GM13977 (cell line): Measurements from ENCODE around the gene NUP54.
A peak's percentile ranks its signal among the peaks of the same experiment; 100 is the strongest.

Experiments used
- DNase-seq: peaks from one replicate; pipeline ENCODE4 v3.0.0; 2012; ENCODE audit warnings: low spot score
- CTCF ChIP-seq: IDR thresholded peaks from 2 replicates; pipeline ENCODE4 v1.5.1; 2012; ENCODE audit warnings: mild to moderate bottlenecking, control low read depth; ENCODE audit not compliant: insufficient read depth; ENCODE audit errors: extremely low read depth, missing control alignments
- in situ Hi-C: fragments of 300-500 bp; cut with MboI; formaldehyde crosslinking; loops from one replicate; pipeline ENCODE4 v1.12.0; 2022; ENCODE audit warnings: low sequenced_read_pairs, low pct_unique_long_range_greater_than_20kb, mixed read lengths, inconsistent platforms; ENCODE audit not compliant: unreplicated experiment

NUP54 gene

GRCh38 chr4:76087007-76087769, 61.0 kb downstream of the NUP54 start:
- peak; percentile 27 for DNase-seq
- TF ChIP-seq CTCF, result peak; percentile 15
- in situ Hi-C loops, result no loop called here

GRCh38 chr4:76084542-76084941, 63.7 kb downstream of the NUP54 start:
- DNase-seq, result no peak
- in situ Hi-C loops, result no loop called here
- TF ChIP-seq CTCF, result no peak

DNA sequence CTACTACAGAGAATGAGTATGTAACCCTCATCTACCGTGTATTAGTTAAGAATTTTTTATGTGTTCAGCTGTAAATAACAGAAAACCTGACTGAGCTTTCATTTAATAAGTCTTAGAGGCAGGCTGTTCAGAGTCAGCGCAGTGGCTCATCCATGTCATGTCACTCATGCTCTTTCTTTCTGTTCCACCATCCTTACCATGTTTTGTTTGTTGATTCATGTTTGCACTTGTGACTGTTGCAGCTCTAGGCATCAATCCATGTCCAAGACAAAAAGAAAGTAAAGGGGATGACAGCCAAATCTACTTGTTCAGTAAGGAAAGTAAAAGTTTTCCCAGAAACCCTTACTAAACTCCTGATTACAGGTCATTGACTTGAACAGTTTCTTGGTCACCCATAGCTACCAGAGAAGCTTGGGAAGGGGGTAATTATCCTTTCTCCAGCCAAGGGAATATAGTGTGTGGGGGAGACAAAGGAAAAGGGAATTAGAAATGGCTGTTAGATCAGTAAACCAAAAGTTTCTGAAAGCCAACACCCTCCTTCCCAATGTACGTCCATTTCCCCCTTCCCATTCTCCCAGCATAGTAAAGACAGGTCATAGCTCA, 64.7 kb downstream of the NUP54 start:
- in situ Hi-C loops, result no loop called here
- no peak for DNase-seq
- no peak for TF ChIP-seq CTCF

DNA sequence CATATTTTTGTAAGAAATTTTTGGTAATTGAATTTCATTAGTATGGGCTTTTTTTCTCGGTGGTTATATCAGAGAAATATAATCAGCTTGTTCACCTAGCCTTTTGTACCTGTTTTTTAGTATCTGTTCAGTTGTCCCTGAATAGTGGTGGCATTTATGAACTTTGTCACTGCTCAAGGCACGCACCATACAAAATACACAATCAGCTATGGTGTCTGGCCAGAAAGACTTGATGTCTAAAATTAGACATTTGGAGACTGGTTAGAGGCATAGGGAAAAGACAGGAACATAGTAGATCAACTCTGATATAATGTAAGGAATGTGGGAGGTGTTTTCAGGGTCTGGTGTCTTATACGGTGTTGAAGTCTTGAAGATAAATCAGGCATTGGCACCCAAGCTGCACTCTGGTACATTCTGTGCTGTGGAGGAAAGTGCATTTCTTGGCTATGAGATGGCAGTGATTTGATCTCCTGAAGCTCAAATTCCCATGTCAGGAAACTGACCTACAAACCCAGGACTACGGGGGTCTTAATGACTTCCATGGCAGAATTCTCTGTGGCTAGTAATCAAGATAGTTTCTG, 70.1 kb downstream of the NUP54 start:
- in situ Hi-C loops, result no loop called here
- no peak for TF ChIP-seq CTCF
- DNase-seq, result no peak

GRCh38 chr4:76074993-76075600, 73.1 kb downstream of the NUP54 start:
- no peak for DNase-seq
- in situ Hi-C loops, result loop anchor here (25.0 kb wide), 1 partner anchor 163 kb away; the partner anchor contains the start of gene PPEF2
- TF ChIP-seq CTCF, result no peak

GRCh38 chr4:76074468-76074867, 73.7 kb downstream of the NUP54 start, which contains the start of gene ART3:
Gene ART3 (plus strand): TSS chr4:76074709. CDS start chr4:76075890, 1,181 bp downstream.
- no peak for DNase-seq
- no peak for TF ChIP-seq CTCF
- in situ Hi-C loops, result loop anchor here (25.0 kb wide), 1 partner anchor 162 kb away; the partner anchor contains the start of gene PPEF2
